AML-193 (cell line): ENCODE results near the gene FRMD3.

Experiments
- DNase-seq, 2 experiments: peaks; one replicate each; lab custom pipeline; 2025; lab: John Stamatoyannopoulos, UW

Gene FRMD3

DNA sequence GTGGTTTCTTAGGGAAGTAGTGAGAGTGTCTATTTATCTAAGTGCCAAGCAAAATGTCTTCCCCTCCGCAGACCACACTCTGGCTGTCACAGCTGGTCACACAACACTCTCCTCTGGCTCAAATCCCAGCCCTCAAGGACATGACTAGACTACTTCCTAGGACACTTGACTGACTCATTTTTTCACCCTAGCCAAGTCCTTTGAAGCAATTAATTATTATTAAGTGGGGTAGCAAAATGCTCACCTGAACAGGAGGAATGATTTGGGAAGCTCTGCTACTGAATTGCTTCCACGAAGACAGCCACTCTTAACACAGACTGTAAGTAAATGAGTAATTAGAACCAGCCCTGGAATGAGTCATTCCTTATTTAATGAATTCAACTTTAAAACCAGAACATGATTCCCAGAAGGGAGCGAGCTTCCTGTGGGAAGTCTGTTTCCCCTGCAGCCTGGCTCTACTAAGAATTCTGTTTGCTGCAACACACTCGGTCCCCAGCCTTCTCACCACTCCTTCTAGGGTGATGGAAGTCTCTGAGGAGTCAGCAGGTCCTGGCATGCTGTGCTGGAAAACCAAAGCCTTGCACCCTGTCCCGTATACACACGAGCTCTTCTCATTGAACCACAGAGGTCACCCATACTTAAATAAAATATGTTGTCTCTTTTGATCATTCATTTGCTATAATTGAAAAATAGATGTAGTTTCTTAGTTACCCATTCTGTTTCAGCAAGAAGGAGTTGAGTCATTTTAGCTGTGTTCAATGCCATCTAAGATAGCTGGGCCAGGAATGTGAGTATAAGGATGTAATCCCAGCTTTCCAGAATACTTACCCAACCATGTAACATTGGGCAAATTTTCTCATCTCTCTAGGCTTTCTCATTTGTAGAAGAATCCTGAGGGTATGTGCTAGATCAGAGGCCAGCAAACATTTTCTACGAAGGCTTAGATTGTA lies 256.6 kb downstream of the FRMD3 start:
- peak; percentile 92 to 96 for DNase-seq

DNA sequence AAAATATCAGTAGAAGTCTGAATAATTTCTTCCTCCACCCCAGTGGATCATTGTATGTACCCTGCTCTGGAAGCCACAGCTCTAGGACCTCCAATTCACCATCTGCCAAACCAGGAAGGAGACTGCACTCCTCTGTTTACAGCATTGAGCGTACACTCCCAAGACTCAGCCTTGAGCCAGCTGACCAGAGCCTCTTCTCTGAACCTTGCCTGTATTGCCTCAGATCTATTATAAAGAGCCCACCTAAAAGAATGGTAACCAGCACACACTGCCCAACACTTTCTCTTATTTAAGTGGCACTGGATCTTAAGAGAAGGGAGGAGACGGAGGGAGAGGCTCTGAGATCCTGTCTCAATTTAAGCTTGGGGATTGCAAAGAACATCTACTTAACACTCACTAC lies 257.4 kb downstream of the FRMD3 start:
- no peak for DNase-seq

DNA sequence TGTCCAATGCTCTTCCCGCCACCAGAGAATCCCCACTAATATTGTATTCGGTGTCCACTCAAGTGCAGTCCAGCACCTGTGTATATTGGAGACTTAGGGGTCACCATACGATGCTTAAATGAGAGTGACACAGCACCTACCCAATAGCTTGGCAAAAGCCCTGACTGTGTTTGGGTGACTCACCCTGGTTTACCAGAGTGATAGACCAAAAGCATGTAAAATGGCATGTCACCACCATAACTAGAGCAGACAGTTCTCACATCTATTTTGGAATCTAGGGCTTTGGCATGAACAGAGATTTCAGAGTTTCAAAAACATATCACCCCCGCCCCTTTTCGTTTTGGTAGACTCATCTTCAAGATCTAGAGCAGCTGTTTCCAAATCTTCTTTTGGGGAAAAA lies 257.9 kb downstream of the FRMD3 start:
- no peak for DNase-seq

DNA sequence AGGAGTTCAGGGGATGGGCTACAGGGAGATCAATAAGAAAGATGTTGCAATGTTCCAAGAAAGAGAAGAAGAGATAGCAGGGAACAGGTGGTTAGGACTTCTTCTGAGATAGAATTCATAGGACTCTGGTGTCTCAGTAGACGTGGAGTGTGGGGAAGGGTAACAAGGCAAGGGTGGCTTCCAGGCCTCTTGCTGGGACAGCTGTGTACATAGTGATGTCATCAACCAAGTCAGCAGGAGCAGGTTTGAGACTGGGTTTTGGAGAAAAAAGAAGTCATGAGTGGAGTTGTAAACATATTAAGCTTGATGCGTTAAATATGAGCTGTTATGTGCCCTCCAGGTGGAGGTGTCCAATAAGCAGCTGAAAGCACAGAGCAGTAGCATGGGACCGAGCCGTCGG lies 263.4 kb downstream of the FRMD3 start:
- no peak for DNase-seq

DNA sequence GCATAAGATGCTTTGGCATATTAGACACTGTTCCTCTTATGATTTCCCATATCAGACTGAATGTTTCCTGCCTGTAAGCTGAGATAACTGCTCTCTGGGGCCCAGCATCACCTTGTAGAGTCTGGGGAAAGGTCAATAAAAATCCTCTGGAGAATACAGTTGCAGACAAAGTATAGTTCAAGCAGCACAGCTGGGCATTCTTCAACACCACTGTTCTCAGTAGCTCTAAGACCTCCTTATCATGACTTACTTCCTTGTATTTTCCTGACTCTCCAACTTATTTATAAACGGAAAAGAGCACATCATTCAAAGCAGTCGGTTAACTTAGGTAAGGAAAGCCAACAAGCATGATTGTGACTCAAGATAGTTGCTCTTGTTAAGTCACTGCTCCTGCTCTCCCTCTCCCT lies 266.5 kb downstream of the FRMD3 start:
- DNase-seq = no peak

DNA sequence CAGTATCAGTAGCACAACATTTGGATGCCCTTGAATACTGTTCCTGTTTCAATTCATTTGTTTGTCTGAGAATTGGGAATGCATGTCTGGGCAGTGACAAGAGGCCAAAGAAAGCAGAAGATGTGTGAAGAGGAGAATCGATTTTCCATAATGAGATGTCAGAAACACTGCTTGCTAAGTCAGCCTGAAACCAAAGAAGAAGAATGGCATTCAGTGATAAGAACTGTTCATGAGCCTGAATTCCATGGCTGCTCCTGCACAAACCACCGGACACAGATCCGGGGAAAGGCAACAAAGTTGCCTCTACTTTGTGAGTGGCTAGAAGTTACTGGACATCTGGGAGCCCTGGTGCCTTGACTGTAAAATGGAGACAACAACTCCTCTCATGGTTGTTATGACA lies 268.1 kb downstream of the FRMD3 start:
- no peak for DNase-seq

DNA sequence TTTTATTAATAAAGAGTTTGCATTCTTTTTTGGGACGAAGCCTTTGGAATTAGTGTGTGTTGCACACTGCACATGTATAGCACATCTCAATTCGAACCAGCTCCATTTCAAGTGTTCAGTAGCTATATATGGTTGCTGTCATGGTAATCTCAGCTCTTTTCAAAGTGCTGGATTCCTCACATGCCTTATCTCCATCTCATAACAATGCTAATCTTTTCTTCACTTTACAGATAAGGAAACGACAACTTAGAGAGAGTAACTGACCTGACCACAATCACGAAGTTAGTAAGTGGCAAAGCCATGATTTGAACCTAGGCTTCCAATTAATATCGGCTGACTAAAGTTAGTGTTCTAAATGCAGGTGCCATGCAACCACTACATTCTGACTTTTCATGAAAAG lies 270.5 kb downstream of the FRMD3 start:
- DNase-seq = no peak

DNA sequence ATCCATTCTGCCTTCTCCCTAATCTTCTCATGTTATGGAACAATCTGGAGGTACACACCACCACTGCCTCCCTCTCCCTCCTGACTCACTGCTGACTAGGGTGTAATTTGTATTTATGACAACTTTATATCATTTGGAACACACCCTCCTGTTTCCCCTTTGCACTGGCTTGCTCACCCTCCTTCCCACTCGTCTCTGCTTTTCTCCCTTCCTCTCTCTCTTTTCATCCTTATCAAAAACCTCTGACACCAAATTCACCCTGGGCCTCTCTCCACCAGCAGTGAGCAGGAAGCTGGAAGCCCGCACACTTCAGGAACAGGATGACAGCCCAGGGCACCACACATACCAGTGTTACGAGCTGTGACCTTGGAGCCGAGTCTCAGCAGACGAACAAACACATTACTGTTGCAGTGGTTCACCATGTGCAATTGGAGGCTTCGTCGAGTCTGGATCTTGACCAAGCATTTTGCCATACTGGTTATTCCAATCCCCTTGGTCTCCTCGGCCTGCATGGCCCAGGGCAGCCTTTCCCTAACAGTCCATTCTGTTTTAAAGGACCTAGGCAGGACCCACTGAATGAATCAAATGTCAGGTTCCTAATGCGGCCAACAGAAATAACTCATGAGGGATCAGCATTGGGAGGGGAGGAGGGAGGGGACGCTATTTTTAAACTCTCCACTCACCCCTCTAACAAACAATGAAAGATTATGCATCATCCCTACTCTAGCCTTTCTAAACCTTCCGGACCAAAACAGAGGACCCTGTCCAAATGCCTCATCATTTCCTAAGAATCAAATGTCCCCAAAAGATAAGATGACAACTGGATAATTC lies 271.3 kb downstream of the FRMD3 start:
- DNase-seq = no peak

DNA sequence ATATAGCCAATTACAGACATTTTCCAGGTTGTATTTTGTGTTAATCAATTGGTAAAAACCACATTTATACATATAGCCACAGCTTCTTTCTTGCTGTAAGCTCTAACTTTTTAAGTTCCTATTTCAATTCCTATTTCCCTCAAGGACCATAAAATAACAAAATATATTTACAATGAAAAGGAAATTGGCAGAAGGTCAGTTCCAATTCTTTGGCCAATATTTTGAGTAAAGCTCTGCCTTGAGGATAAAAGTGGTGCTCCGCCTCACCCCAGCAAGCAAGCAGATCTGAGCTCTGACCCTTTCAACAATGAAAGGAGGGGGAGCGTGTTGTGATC lies 271.9 kb downstream of the FRMD3 start:
- DNase-seq = no peak

DNA sequence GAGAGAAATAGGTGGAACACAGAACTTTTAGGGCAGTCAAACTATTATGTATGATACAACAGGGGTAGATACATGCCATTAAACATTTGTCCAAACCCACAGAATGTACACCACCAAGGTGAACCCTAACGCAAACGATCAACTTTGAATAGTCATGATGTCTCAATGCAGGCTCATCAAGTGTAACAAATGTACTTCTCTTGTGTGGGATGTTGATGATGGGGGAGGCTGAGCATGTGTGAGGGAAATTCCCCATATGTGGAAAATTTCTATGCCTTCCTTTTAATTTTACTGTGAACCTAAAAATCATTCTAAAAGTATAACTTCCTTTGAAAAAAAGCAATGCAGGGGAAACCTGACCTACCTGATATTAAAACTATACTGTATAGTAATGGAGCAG lies 273.9 kb downstream of the FRMD3 start:
- DNase-seq = no peak

DNA sequence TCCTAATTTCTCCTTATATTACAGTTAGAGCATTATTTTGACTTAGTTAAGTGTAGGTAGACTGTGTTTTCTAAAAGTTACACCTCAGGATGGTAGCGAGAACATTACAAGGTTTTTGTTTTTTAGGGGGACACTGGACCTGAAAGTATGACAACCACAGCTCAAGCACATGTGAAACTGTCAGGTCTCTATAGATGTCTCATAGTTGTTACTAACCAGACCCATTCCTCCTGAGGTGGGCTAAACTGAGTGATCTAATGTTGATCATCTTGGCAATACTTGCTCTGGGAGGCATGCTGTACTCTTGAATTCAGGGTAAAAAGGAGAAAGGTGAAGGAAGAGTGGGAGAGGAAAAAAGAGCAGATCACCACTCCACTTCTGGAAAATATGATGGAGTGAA lies 278.6 kb downstream of the FRMD3 start:
- no peak for DNase-seq

DNA sequence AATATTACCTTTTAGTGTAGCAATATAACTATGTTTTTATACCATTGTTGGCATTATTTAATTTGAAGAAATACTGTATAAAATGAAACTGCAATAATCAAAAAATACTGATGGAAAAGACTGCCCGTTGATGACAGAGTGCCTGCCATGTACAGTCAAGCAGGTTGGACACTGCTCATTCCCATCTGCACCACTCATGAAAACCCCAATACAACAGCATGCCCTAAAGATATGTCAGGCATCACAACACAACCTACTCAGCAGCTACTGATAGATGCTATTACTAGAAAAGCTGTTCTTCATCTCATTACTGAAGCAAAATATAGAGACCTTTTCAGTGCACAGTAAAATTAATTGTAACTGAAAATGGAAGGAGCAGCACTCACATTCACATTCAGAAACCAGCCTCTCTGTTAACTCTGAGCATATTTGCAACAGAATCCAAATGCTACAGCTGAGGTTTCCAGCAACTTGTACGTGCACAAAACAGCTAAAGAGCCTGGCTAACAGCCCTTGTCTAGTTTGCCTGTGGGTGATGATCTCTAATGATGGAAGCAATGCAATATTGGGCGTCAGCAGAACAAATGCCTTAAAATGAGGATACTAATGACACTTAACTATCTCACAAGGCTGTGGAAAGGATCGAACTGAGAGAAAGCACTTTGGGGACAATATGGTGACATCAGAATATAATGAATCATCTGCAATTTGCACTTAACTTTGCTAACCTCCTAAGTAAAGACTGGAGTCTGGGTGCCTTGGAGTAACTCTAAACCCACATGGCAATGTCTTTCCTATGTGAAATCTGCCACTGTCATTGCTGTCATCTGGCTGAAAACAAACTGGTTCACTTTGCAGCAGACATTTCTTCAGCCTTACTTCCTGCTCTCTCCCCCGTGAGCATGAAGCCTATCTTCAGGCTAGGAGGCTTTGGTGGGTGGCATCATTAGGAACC lies 280.0 kb downstream of the FRMD3 start:
- DNase-seq = no peak

DNA sequence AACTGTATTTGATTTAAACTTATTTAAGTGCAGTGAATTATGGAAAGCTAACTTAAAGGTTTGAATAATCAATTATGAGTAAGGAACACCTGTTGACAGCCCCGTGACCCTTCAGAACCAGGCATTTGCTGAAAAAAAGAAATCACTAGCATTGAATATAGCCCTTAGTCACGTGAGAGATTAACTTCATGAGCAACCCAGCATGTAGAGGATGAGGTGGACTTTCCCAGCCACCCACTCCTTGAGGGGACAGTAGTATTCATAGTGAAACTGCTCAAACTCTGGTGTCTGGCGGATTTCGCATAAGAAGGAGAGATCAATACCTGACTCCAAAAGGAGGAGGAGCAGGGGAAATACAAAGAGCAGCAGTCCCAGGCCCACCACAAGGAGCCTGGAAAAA lies 290.5 kb downstream of the FRMD3 start:
- DNase-seq = no peak

DNA sequence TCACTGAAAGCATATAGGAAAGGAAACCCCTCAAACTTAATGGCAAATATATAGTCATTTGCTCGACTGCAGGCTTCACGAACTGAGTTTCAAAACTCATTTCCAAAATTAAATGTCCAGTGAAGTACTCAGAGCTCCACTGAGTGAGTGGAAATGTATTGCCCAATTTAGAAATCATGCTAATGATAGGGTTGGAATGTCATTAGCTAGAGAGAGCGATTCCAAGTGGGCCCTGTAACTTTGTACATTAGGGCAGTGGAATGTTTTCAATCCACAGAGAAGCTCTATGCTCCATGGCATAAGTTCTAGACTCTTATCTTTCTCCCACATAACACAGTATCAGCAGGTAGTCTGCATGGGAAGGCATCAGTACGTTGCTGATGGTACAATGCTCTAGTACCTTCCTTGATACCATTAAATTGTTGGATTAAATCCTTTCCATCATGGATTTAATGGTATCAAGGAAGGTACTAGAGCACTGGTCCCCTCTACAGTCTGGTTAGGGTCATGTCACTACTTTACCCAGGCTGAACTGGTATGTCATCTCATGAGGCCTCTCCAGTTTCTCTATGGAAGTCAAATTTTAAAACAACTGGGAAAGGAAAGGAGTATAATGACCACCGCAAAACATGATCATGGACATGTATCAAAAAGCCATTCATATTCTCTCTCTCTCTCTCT lies 292.1 kb downstream of the FRMD3 start:
- no peak for DNase-seq

DNA sequence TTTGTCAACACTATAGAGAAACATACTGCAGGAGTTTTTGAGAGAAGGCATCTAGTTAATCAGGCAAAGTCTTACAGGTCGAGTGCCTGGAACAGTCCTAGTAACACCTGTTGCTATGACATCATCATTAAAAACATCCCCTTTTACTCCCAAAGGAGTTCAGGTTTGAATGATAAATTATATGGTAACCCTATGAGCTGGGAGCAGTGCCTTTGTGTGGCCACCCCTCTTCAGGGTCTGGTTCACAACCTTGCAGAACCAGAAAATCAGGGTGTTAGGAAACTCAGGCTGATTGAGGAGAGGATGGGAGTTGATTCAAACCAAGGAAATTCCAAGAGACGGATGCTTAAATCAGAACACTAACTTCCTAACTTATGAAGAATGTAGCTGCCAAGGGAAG lies 296.1 kb downstream of the FRMD3 start:
- DNase-seq = no peak

DNA sequence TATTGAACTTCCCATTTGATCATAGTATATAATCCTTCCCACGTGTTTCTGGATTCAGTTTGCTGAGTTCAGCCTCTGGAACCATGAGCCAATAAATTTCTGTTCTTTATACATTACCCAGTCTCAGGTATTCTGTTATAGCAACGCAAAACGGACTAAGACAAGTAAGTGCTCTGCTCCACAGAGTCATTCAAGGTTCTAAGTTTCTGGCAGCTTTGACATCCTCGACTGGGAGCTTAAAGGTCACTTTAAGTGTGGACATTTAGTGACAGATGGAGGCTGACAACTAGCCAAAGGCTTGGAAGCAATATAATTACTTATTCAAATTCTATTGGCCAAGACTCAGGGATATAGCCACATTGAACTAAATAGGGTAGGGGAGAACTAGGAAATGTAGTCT lies 297.5 kb downstream of the FRMD3 start:
- DNase-seq = no peak

DNA sequence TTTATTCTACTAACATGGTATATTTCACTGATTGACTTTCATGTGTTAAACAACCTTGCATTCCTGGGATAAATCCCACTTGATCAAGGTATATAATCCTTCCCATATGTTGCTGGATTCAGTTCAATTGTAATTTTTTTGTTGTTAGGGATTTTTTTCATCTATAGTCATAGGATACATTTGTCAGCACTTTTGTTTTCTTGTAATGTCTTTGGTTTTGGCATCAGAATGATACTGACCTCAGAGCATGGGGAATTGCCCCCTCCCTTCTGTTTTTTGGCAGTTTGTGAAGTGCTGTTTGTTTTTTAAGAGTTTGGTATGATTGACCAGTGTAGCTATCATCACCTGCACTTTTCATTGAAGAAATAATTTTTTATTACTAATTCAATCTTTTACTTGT lies 298.5 kb downstream of the FRMD3 start:
- DNase-seq = no peak

DNA sequence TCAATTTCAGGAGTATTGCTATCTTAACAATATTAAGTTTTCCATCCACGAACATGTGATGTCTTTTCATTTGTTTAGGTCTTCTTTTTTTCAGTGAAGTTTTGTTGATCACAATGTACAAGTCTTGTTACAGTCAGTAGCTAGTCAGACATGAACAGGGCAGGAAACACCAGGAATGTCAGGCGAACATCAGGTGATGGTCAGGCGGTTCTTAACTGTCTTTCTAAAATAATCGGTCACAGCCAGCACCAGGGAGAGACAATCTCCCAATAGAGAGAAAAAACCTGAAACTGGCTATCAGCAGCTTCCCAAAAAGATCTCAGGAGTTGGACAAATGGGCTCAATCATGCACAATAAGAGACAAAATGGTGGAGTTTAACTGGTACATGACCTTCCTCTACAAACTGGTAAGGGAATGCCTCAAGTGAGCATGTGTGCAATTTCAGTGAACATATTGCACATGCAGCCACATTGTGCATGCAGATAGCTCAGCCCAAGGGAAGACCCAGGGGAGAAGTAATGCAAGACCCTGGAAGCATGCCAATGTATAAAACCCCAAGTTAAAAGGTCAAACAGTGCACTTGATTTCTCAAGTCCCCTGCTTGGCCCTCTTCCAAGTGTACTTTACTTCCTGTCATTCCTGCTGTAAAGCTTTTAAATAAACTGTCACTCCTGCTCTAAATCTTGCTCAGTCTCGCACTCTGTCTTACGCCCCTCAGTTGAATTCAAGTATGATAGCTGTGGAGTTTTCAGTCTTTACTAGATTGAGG lies 299.1 kb downstream of the FRMD3 start:
- peak; percentile 93 to 95 for DNase-seq

DNA sequence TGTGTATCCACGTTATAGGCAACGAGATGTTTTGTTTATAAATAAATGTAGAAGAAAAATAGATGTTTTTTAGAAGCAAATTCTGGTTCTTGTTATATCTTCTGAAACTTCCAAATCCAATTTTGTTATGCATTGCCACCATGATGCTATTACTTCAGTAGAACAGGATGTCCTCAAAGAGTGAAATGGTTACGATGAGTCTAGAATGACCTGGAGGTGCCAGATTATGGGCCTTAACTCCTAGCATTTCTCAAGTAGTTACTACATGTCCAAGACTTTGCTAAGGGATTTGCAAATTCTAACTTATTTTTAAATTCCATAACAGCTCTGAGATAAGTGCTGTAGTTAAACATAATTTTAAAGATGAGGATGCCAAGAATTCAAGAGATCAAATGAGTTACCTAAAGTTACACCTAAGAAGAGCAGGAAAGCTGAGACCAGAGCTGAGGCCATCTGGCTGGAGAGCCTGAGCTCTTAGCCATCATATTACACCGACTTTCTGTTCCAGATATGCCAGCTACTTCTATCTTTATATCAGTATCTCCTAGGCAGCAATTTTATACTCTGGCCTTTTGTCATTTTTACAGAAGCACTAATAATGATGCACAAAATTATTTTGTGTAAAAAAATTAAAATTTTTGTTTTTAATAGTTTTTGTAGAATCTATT lies 302.0 kb downstream of the FRMD3 start:
- DNase-seq = no peak

DNA sequence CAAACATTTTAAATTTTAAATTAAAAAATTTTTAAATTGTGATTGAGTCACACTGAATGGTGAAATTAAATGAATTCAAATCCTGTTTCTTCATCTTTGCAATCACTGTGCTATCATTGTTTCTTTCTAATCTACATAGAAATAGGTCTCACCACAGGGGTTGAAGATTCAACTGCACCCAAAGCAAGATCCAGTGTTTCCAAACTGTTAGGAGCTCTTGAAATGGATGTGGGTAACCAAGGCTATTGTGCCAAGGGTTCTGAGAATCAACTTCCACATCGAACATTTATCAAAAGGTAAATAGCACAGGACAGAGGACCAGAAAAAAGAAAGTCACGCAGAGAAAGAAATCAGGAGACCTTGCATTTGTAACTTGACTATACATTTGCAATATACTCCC lies 302.7 kb downstream of the FRMD3 start:
- DNase-seq = no peak
